ENCODE results near the gene DNAJB13.

DNA sequence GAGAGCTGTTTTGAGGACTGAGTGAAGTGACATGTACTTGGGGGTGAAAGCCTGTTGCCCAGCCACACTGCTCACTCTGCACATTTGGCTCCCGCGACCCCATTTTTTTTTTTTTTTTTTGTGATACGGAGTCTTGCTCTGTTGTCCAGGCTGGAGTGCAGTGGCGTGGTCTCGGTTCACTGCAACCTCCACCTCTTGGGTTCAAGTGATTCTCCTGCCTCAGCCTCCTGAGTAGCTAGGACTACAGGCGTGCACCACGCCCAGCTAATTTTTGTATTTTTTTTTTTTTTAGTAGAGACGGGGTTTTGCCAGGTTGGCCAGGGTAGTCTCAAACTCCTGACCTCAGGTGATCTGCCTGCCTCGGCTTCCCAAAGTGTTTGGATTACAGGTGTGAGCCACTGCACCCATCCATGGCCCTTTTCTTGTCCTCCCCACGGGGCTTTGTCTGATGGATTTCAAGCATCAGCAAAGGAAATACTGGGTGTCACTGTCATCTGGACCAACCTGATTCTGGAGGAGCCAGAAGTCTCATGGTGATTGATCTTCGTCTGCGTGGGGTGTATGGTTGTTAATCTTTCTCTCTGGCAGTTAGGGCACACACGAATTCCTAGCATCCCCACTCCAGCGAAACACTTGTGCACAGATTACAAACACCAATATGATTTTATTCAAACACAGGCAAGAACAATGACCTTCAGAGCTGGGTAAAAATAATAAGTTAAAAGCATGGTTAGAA, 61.4 kb downstream of the DNAJB13 start:
- TF ChIP-seq CTCF (IDR thresholded peaks at IDR 0.05; ENCODE audit: low read length) (no peak), EZH2 (IDR thresholded peaks at IDR 0.05; ENCODE audit: borderline replicate concordance, low read length) (no peak)
